SU-DHL-6 (cell line): Measurements from ENCODE around the gene GFOD1.

ENCODE experiments used
- H2AFZ ChIP-seq: fragments of 200-600 bp; sonication (generic); 2 replicates; pipeline ENCODE4 v1.6.1; 2014; ENCODE audit warnings: low read depth, mild to moderate bottlenecking, moderate library complexity, mixed read lengths, antibody characterized with exemption, low read length; ENCODE audit not compliant: severe bottlenecking
- H3F3A ChIP-seq: fragments of 200-600 bp; shearing (Covaris generic); 2 replicates; pipeline ENCODE4 v1.6.0; 2016; ENCODE audit warnings: antibody characterized with exemption, mild to moderate bottlenecking; ENCODE audit not compliant: insufficient read depth
- H3K27ac ChIP-seq: fragments of 200-600 bp; sonication (generic); 2 replicates; pipeline ENCODE4 v1.5.1; 2016; ENCODE audit warnings: low read depth, mild to moderate bottlenecking, low read length, moderate library complexity, mixed read lengths
- H3K27me3 ChIP-seq: fragments of 200-600 bp; sonication (generic), shearing (Covaris generic); 2 replicates; pipeline ENCODE4 v1.6.0; 2014; ENCODE audit warnings: mild to moderate bottlenecking, low read length
- H3K36me3 ChIP-seq: fragments of 200-600 bp; sonication (generic); 2 replicates; pipeline ENCODE4 v1.6.1; 2014; ENCODE audit warnings: mild to moderate bottlenecking, low read length, mixed read lengths
- H3K4me2 ChIP-seq: fragments of 300-600, 200-600 bp; shearing (Covaris generic), sonication (generic); 2 replicates; pipeline ENCODE4 v1.6.0; 2014; ENCODE audit warnings: low read length, low read depth, mild to moderate bottlenecking; ENCODE audit not compliant: poor library complexity, severe bottlenecking
- H3K4me3 ChIP-seq: fragments of 200-600 bp; sonication (generic); 2 replicates; pipeline ENCODE4 v1.5.1; 2014; ENCODE audit warnings: antibody characterized with exemption, low read length, mild to moderate bottlenecking, mixed read lengths; ENCODE audit not compliant: insufficient read depth, poor library complexity, severe bottlenecking
- H3K79me2 ChIP-seq: fragments of 200-600 bp; sonication (generic); 2 replicates; pipeline ENCODE4 v1.6.1; 2014; ENCODE audit warnings: mild to moderate bottlenecking, low read length, moderate library complexity; ENCODE audit not compliant: insufficient read depth
- H3K9ac ChIP-seq: fragments of 200-600 bp; sonication (generic); 2 replicates; pipeline ENCODE4 v1.7.0; 2014; ENCODE audit warnings: mild to moderate bottlenecking, low read length
- H3K9me2 ChIP-seq: fragments of 200-600 bp; sonication (generic); replicated peaks from 2 replicates; pipeline ENCODE4 v1.6.1; 2014; ENCODE audit warnings: low read length; ENCODE audit not compliant: insufficient read depth
- H3K9me3 ChIP-seq: fragments of 200-600 bp; sonication (generic); 2 replicates; pipeline ENCODE4 v1.6.1; 2014; ENCODE audit warnings: low read length, mixed read lengths; ENCODE audit not compliant: insufficient read depth
- H4K20me1 ChIP-seq: fragments of 200-600 bp; sonication (generic); 2 replicates; pipeline ENCODE4 v1.6.1; 2014; ENCODE audit warnings: low read depth, mild to moderate bottlenecking, antibody characterized with exemption, low read length, moderate library complexity, mixed read lengths
- EZH2phosphoT487 ChIP-seq: fragments of 200-600 bp; sonication (generic), shearing (Covaris generic); conservative IDR thresholded peaks from 2 replicates; pipeline ENCODE4 v1.6.1; 2018; ENCODE audit warnings: mild to moderate bottlenecking, antibody characterized with exemption, low read length, moderate library complexity, mixed read lengths
- TF ChIP-seq, protein P1 (sequence below): fragments of 200-600 bp; sonication (generic); IDR thresholded peaks from one replicate; pipeline ENCODE4 v1.5.1; 2017; ENCODE audit warnings: antibody characterized with exemption, mild to moderate bottlenecking, low read length, moderate library complexity; ENCODE audit not compliant: insufficient read depth, poor library complexity, severe bottlenecking

The GFOD1 gene

DNA sequence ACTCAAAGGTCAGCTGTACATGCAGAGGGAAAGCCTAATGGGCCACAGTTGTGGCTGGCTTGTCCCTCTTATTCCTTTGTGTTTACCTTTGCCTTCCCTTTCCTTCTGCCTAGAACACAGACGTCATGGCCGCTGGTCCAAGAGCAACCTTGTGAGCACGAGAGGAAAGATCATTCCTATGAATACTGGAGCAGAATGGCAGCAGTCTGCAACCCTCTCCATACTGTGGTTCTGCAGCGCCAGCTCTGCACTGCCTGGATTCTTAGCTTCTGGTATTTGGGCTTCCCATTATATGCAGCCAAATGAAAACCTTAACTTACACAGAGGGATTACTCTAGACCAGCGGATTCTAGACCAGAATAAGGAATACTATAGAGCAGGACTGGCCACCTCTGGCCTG lies 171.5 kb downstream of the GFOD1 start:
- no peak overlapping the region for H3K27ac ChIP-seq
- no peaks in the 10 kb centered on the region for H3K79me2 ChIP-seq
- no peaks in the 10 kb centered on the region for H3K27me3 ChIP-seq
- H3K9me3 ChIP-seq, result no peaks in the 10 kb centered on the region
- H3K36me3 ChIP-seq, result peaks cover 16% of the 10 kb centered on the region; the same call in 1 of the 2 replicates
- no peaks in the 10 kb centered on the region for H3K9me2 ChIP-seq
- H3F3A ChIP-seq, result peaks cover 4% of the 10 kb centered on the region; the same call in 1 of the 2 replicates
- H3K4me2 ChIP-seq, result no peak overlapping the region
- TF ChIP-seq EZH2phosphoT487, result no peak
- TF ChIP-seq, protein P1, sequence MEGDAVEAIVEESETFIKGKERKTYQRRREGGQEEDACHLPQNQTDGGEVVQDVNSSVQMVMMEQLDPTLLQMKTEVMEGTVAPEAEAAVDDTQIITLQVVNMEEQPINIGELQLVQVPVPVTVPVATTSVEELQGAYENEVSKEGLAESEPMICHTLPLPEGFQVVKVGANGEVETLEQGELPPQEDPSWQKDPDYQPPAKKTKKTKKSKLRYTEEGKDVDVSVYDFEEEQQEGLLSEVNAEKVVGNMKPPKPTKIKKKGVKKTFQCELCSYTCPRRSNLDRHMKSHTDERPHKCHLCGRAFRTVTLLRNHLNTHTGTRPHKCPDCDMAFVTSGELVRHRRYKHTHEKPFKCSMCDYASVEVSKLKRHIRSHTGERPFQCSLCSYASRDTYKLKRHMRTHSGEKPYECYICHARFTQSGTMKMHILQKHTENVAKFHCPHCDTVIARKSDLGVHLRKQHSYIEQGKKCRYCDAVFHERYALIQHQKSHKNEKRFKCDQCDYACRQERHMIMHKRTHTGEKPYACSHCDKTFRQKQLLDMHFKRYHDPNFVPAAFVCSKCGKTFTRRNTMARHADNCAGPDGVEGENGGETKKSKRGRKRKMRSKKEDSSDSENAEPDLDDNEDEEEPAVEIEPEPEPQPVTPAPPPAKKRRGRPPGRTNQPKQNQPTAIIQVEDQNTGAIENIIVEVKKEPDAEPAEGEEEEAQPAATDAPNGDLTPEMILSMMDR, result no peak
- H2AFZ ChIP-seq, result no peak overlapping the region
- H3K4me3 ChIP-seq, result no peak overlapping the region
- H4K20me1 ChIP-seq, result no peaks in the 10 kb centered on the region
- H3K9ac ChIP-seq, result no peak overlapping the region

DNA sequence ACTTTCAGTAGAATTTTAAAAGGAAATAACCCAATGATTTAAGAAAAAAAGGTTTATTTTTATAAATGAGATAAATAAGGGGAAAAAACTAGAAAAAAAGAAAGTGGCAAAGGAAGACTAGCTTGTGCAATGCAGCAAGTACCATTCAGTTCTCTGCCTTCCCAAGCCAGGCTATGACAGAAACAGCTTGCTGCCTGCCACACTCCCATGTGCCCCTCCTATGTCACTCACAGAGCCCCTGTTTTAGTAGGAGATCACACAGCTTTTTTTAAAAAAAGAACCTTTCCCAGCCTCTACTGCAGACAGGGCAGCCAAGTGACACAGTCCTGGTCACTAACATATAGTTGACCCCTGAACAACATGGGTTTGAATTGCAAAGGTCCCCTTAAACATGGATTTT lies 172.6 kb downstream of the GFOD1 start:
- no peak overlapping the region for H3K9ac ChIP-seq
- peaks cover 4% of the 10 kb centered on the region; the same call in 1 of the 2 replicates for H3F3A ChIP-seq
- no peak overlapping the region for H3K27ac ChIP-seq
- H4K20me1 ChIP-seq, result no peaks in the 10 kb centered on the region
- peaks cover 5% of the 10 kb centered on the region; the same call in 1 of the 2 replicates for H3K36me3 ChIP-seq
- H3K4me3 ChIP-seq, result no peak overlapping the region
- no peak overlapping the region for H3K4me2 ChIP-seq
- no peaks in the 10 kb centered on the region for H3K27me3 ChIP-seq
- H2AFZ ChIP-seq, result no peak overlapping the region
- H3K9me2 ChIP-seq, result no peaks in the 10 kb centered on the region
- H3K79me2 ChIP-seq, result no peaks in the 10 kb centered on the region
- TF ChIP-seq EZH2phosphoT487, result no peak
- TF ChIP-seq, protein P1, result no peak
- no peaks in the 10 kb centered on the region for H3K9me3 ChIP-seq

DNA sequence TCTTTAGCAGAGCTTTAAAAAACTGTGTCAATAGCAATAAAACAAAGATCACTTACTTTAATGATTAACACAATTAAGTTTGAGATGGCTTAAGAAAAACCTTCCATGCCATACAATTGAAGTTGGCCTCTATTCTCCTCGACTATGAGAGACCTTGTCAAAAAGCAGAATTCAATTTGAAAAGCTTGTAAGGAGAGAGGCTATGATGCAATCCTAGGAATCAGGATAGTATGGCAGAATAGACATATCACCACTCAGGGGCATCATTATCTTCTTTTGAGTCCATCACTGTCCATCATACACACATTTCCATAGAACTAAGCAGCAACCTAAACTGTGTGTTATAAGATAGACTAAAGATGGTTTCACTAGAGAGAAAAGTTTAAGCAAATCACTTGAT lies 176.2 kb downstream of the GFOD1 start:
- Histone ChIP-seq H3K9ac (no peak overlapping the region), H3K79me2 (no peaks in the 10 kb centered on the region), H3K36me3 (peaks cover 13% of the 10 kb centered on the region), H3K27me3 (no peaks in the 10 kb centered on the region), H3K9me3 (no peaks in the 10 kb centered on the region), H3K27ac (no peak overlapping the region), H2AFZ (no peak overlapping the region), H3K4me2 (no peak overlapping the region), H3K4me3 (no peak overlapping the region), H4K20me1 (no peaks in the 10 kb centered on the region), H3F3A (peaks cover 8% of the 10 kb centered on the region; the same call in 1 of the 2 replicates), H3K9me2 (no peaks in the 10 kb centered on the region)
- TF ChIP-seq EZH2phosphoT487, result no peak
- TF ChIP-seq, protein P1, result no peak
